G401.6 (cell line): ENCODE data around the gene DDX28.
"Not testable (repeated sequence)": the region's sequence is repeated elsewhere in the genome, so short reads cannot be mapped to it uniquely, and the experiment has no call there.

ENCODE experiments used
- FAIRE-seq: peaks from 2 replicates; lab custom pipeline; 2012; peaks lifted over from hg19 to GRCh38; lab: Jason Lieb, UNC

DDX28 gene

GRCh38 chr16:67994040-67994408 is 29.0 kb downstream of the DDX28 start:
- FAIRE-seq, result not testable (repeated sequence)

GRCh38 chr16:67993207-67994039 is 29.6 kb downstream of the DDX28 start:
- no peak for FAIRE-seq

GRCh38 chr16:67992661-67993206 is 30.3 kb downstream of the DDX28 start:
- FAIRE-seq, result no peak

- FAIRE-seq, result no peak
Observed at GRCh38 chr16:67990018-67990386, 33.0 kb downstream of the DDX28 start.

- no peak for FAIRE-seq
Observed at GRCh38 chr16:67989322-67990017, 33.6 kb downstream of the DDX28 start.

GRCh38 chr16:67988675-67989074 is 34.4 kb downstream of the DDX28 start:
- no peak for FAIRE-seq

- FAIRE-seq, result no peak
Observed at GRCh38 chr16:67987460-67988160, 35.4 kb downstream of the DDX28 start.

- no peak for FAIRE-seq
Observed at GRCh38 chr16:67986949-67987348, 36.1 kb downstream of the DDX28 start.

GRCh38 chr16:67982011-67982696 is 40.9 kb downstream of the DDX28 start:
- FAIRE-seq, result no peak

- FAIRE-seq, result no peak
Observed at GRCh38 chr16:67979955-67980678, 42.9 kb downstream of the DDX28 start, which contains the start of gene DPEP3. Gene DPEP3, minus strand, starts transcription at chr16:67980499. Its CDS starts 119 bp downstream, at chr16:67980380.

- no peak for FAIRE-seq
Observed at GRCh38 chr16:67977469-67978227, 45.4 kb downstream of the DDX28 start.

- FAIRE-seq, result no peak
Observed at GRCh38 chr16:67977005-67977404, 46.0 kb downstream of the DDX28 start.

- FAIRE-seq, result no peak
Observed at GRCh38 chr16:67976205-67976604, 46.8 kb downstream of the DDX28 start.

- FAIRE-seq, result no peak
Observed at GRCh38 chr16:67975321-67976105, 47.5 kb downstream of the DDX28 start.

- not testable (repeated sequence) for FAIRE-seq
Observed at GRCh38 chr16:67972285-67972684, 50.7 kb downstream of the DDX28 start.

- FAIRE-seq, result no peak
Observed at GRCh38 chr16:67971111-67971510, 51.9 kb downstream of the DDX28 start.
